GM12891 (cell line): ENCODE results near the gene AATK.

ENCODE experiments used
- POLR2A ChIP-seq: IDR thresholded peaks from 2 replicates; pipeline ENCODE4 v1.6.1; 2011; ENCODE audit warnings: low read depth, low read length, control low read depth
- POLR2AphosphoS5 ChIP-seq: IDR thresholded peaks from 2 replicates; pipeline ENCODE4 v1.6.1; 2011; ENCODE audit warnings: low read depth, low read length, control low read depth

GRCh38 chr17:81119223-81120148 lies 46.5 kb downstream of the AATK start:
- TF ChIP-seq POLR2AphosphoS5 = no peak
- no peak for TF ChIP-seq POLR2A
